ENCODE measurements around the gene TEX36.
A peak's percentile ranks its signal among the peaks of the same experiment; 100 is the strongest.
"Not testable (repeated sequence)": the region's sequence is repeated elsewhere in the genome, so short reads cannot be mapped to it uniquely, and the experiment has no call there.

Gene TEX36, protein sequence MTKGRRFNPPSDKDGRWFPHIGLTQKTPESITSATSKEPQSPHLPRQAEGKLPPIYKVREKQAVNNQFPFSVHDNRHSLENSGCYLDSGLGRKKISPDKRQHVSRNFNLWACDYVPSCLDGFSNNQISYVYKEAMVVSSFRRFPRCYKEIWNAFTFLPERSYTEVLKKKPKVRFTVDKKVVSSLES

DNA sequence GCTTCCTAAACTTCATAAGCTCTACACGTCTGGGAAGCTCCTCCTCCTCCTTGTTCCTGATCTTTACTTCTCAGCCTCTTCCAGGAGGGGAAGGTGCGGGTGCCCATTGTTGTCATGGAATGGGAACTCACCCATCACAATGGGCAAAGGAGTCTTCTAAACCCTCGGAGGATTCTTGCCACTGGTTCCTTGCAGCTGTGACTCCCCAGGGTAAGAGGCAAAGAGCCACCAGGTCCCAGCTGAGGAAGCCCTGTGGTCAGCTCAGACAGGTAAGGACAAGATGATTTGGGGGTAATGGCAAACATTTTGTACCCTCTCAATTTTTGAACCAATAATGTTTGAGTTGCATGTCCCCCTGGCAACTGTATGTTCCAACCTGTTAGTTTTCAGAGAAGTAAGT, at the start of gene TEX36:
TSS of gene TEX36 (minus strand) at position 101 of the 400 bp plus-strand sequence. CDS start 174 bp downstream, outside the sequence.
- DNase-seq = no peak

DNA sequence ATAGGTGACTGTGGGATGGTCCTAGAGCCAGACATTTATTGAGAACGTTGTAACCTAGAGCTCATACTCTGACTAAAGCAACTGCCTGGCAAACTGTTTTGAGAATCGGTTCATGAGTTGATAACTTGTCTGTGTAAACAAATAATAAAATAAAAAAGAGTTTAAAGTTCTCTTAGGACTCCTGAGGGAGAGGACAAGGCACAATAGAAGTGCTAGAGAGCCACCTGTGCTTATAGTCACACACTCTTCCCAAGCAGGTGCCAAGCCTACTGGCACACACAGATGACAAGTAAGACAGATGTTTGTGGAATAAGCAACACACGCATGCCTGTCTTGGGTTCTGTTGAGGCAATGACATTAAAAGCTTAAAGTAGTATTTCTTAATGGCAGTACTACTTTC, 44.5 kb upstream of the TEX36 start:
- no peak for DNase-seq

- no peak for DNase-seq
Observed at GRCh38 chr10:125726914-125727313, 44.0 kb upstream of the TEX36 start.

GRCh38 chr10:125722811-125723210, 39.8 kb upstream of the TEX36 start:
- no peak for DNase-seq

DNA sequence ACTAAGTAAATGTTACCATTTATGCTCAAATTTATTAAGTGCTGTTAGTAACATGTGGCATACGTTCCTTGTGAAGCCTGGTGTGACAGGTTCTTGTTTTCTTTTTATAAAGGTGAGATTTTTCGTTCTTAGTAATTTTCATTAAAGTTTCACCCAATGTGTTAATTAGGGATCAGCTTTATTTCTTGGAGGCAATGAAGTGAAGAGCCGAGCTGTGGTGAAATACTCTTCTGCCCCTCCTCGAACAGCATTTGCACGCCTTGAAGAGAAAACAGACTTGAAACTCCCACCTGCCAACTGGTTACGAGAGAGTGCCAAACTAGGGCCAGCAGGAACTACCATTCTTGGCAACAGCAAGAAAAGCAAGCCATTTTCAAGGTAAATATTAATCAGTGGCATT, 38.1 kb upstream of the TEX36 start:
- DNase-seq = no peak

- no peak for DNase-seq
Observed at GRCh38 chr10:125720002-125720382, 37.0 kb upstream of the TEX36 start.

DNA sequence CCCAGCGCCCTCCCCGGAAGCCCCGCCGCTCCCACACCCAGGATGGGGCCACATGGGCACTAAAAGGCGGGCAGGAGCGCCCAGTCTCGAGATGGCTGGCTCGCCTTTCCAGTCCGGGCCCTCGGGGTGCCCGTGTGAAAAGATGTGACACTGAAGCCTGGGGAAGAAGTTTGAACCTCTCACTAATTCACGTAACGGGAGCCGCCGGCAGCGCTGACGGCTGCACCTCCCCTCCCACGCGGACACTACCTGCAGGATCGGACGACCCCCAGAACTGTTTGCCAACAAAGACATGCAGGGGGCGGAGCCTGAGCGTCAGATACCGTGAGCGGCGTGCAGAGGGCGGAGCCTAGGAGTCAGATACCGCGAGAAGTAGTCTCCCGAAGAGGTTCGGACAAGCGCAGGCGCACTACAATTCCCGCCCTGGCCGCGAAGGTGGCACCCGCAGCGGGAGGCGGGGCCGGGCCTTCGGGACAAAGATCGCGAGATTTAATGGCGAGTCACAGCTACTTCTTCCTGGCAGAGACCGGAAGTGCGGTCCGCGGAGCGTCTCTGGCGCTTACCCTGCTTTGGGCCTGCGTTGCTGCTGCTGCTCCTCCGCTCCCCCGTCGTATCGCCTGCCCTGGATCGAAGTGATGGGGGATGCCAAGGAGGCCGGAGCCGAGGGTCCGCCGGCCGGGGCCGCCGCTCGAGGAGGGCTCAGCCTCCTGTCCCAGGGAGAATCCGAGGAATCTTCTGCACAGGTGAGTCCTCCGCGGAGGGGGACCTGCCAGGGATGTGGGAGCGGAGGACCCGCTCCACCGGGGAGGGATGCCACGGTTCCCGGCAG, 36.4 kb upstream of the TEX36 start, which contains the start of gene EDRF1:
TSS of gene EDRF1 (plus strand) at position 537 of the 829 bp plus-strand sequence. CDS start at position 636, 99 bp downstream.
- DNase-seq = peak; percentile 99

DNA sequence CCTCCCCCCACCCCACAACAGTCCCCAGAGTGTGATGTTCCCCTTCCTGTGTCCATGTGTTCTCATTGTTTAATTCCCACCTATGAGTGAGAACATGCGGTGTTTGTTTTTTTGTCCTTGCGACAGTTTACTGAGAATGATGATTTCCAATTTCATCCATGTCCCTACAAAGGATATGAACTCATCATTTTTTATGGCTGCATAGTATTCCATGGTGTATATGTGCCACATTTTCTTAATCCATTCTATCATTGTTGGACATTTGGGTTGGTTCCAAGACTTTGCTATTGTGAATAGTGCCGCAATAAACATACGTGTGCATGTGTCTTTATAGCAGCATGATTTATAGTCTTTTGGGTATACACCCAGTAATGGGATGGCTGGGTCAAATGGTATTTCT, 31.8 kb upstream of the TEX36 start:
- not testable (repeated sequence) for DNase-seq

GRCh38 chr10:125711110-125711750, 28.3 kb upstream of the TEX36 start:
- DNase-seq = no peak

DNA sequence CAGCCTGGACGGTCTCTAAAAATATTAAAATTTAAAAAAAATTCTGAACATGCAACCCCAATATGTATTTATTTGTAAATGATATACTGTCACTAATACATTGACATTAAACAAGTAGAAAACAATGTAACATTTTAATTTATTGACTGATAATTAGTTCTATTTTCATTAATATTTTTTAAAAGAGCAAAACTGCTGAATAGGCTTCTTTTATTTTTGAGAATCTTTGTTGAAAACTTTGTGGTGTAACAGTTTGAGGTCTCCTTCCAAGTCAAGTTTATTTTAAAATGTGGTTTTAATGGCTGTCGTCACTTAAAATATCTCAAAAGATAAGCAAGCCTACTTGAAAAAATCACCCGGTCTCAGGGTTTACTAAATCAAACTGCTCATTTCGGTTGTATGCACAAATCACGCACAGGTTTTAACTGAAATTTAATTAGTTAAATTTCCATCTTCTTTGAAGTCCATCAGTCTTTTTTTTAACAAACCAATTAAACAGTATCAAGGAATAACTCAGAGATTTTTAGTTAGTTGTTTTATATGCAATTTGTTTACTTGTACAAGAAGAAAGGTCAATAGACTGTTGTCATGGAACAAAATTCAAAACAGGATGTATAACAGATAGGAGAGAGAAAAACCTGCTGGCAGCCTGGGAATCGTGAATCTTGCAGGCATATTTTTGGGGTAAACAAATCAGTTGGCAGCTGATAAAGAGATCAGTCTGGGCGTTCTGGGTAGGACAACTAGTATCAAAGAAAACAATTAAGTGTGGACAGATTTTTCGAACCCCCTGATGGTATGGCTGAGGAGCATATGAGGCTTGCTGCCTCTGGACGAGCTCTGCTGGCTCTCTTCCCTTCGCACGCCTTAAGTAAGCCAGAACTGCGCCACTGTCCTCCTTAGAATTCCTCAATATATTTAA, 26.9 kb upstream of the TEX36 start:
- DNase-seq = no peak

- DNase-seq = no peak
Observed at GRCh38 chr10:125708971-125709503, 26.1 kb upstream of the TEX36 start.

DNA sequence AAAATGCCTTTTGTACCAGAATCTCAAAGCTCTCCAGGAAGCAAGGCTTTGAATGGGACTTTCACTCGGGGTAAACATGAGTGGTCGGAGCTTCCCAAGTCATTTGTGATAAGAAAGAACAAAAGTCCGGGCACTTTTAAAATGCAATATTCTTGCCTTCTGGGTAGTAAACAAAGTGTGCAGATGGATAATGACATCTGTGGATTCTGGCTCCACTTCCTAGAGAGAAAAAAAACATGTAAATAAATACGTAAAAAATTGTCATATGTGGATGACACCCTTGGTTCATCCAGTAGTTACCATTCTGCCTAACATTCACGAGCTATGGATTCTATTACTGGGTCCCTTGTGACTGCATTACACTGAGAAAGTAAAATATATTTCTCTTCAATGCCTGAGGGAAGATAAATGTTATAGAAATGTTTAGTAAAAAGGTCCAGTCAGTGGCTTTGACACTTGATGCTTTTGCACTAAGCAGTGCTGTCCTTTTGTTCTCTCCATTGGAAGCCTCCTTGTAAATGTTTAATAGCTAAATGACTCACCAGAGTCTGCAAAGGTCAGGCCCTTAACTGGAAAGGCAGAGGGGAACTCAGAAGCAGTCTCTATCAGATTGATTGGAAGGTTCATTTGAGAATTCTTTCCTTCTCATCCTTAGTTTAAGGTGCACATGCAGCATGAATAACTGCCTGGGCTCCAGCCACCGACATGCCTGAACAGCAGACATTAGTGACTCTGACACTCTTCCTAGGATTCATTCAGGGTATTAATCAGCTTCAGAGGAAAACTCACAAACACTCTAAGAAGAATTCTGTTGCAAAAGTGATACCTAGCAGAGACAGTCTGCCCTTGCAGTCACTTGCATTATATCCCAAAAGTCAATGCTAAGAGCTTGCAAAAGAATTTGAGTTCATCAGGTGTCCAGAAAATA, 24.8 kb upstream of the TEX36 start:
- no peak for DNase-seq

GRCh38 chr10:125700355-125700911, 17.5 kb upstream of the TEX36 start:
- no peak for DNase-seq

DNA sequence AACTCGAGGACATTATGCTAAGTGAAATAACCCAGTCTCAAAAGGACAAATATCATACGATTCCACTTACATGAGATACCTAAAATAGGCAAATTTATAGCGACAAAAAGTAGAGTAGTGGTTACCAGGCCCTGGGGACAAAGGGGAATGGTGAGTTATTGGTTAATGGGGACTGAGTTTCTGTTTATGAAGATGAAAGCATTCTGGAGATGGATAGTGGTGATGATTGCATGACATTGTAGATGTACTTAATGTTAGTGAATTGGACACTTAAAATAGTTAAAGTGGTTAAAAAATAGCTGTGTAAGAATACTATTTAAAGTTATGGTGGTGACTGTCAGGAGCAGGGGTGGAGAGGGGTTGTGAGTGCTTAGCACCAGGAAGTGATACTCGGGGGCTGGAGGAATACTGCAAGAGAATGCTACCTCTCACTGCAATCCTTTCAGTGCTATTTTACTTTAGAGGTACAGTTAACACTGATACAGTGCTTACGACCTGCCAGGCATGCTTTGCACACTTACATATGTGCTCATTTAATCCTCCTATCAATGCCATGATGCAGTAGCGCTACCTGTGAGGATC, 16.7 kb upstream of the TEX36 start:
- no peak for DNase-seq

DNA sequence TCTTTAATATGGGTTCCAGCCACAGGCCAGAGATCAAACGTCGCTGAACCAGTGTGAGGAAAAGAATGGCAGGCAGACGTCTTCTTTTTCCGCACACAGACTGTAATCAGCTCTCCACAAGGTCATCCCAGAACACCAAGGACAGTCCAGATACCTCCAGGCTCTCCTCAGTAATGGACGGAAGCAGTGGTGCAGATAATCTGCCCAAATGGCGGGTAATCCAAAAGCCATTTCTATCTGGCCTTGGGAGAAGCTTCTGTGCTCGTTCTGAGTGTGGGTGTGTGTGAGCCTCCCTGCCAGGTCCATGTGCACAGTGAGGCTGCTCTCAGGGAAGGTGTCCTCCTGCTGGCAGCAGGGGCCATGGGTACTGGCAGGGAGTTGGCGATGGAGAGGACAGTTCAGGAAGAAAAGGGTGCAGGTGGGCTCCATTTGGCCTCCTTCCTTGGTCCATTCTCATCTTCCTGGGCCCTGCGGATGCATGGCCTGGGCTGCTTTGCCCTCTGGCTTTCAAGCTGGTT, 15.6 kb upstream of the TEX36 start:
- DNase-seq = no peak

DNA sequence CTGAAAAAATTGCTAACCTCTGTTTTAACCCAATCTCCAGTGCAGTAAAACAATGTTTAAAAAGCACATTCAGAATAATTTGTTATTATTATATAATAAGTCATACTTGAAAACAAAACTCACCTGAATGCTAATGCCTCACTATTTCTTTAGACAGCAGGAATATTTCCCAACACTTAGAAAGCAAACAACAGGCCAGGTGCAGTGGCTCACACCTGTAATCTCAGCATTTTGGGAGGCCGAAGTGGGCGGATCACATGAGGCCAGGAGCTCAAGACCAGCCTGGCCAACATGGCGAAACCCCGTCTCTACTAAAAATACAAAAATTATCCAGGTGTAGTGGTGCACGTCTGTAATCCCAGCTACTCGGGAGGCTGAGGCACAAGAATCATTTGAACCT, 13.9 kb upstream of the TEX36 start:
- not testable (repeated sequence) for DNase-seq

- no peak for DNase-seq
Observed at GRCh38 chr10:125694883-125695282, 11.9 kb upstream of the TEX36 start.

DNA sequence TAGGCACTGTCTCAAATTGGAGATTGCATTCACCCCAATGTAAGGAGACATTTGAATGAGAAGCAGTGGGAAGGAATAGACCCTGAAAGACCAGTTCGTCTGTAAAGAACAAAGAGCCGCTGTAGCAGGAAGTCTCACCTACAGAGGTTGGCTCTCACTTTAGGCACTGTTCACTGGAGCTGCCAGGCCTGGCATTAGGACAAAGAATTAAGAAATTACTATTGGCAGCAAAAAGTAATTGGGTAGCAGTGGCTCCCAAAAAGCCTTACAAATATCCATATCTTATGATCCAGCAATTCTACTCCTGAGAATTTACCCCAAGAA, 10.5 kb upstream of the TEX36 start:
- DNase-seq = no peak

DNA sequence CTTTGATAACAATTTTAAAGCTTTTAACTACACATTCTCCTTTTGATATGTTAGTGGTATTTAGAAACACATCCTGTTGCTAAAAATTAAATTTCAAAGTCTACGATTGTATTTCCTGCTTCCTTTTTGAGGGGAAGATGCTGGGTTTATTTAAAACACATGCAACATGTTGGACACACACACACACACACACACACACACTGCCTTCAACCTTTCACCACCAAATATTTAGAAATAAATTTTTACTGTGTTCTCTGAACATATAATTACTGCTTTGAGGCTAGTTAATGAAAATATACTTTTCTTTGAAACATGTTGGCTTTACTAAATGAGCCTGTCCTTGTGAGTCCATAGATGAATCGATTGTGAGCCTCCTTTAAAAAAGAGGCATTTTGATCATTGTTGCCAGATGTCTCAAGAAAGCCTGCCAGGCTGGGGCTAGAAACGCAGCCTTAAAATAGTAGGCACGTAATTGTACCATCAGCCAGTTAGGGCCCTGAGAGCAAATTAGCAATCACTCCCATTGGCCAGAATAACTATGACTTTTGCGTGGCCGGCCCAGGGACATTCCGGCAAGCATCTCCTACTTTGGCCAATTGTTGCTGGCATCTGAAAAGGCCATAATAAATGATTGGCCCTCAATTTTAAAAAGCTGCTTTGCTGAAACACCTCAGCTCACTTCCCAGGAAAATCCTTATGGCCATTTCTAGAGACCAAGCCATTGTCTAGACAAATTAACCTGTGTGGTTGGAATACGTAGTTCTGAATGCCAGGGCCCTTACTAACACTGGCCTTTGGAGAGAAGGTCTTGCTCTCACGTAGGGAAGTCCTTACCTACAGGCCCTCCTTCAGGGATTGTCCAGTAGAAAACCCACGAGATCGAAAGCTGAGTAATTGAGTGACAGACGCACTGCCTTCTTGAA, 9.9 kb upstream of the TEX36 start:
- DNase-seq = no peak

Data from stimulated activated CD4-positive, alpha-beta T cell treated with anti-CD3 and anti-CD28 coated beads, Interleukin-4, amount 100 ng/mL, for 1 hour (primary cell).